ENCODE results near the gene COASY.
"Not testable (repeated sequence)": the region's sequence is repeated elsewhere in the genome, so short reads cannot be mapped to it uniquely, and the experiment has no call there.

Gene COASY

DNA sequence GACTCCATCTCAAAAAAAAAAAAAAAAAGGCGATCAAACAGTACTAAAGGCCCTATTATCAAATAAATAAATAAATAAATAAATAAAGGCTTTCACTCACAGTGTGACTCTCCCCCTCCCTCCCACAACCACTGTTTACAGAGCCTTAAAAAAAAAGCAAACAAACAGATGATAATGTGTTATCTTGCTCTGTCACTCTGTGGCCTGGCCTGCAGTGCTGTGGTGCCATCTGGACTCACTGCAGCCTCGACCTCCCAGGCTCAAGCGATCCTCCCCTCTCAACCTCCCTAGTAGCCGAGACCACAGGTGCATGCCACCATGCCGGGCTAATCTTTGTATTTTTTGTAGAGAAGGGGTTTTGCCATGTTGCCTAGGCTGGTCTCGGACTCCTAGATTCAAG lies 34.0 kb upstream of the COASY start:
- DNase-seq: no peak
- in situ Hi-C loops (cut with MboI; ENCODE audit: low pct_unique_long_range_greater_than_20kb, low sequenced_read_pairs): no loop called here

- in situ Hi-C loops (cut with MboI; ENCODE audit: low pct_unique_long_range_greater_than_20kb, low sequenced_read_pairs): no loop called here
- DNase-seq: no peak
These were observed 32.9 kb upstream of the COASY start for GRCh38 chr17:42529061-42529460.

DNA sequence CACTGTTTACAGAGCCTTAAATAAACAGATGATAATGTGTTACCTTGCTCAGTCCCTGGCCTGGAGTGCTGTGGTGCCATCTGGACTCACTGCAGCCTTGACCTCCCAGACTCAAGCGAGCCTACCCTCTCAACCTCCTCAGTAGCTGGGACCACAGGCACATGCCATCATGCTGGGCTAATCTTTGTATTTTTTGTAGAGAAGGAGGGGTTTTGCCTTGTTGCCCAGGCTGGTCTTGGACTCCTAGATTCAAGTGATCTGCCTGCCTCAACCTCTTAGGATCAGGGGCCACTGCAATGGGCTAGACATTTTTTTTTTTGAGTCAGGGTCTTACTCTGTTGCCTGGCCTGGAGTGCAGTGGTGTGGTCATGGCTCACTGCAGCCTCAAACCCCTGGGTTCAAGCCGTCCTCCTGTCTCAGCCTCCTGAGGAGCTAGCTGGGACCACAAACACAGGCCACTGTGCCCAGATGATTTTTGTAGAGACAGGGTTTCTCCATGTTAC lies 30.9 kb upstream of the COASY start:
- in situ Hi-C loops (cut with MboI; ENCODE audit: low pct_unique_long_range_greater_than_20kb, low sequenced_read_pairs): no loop called here
- no peak for DNase-seq

DNA sequence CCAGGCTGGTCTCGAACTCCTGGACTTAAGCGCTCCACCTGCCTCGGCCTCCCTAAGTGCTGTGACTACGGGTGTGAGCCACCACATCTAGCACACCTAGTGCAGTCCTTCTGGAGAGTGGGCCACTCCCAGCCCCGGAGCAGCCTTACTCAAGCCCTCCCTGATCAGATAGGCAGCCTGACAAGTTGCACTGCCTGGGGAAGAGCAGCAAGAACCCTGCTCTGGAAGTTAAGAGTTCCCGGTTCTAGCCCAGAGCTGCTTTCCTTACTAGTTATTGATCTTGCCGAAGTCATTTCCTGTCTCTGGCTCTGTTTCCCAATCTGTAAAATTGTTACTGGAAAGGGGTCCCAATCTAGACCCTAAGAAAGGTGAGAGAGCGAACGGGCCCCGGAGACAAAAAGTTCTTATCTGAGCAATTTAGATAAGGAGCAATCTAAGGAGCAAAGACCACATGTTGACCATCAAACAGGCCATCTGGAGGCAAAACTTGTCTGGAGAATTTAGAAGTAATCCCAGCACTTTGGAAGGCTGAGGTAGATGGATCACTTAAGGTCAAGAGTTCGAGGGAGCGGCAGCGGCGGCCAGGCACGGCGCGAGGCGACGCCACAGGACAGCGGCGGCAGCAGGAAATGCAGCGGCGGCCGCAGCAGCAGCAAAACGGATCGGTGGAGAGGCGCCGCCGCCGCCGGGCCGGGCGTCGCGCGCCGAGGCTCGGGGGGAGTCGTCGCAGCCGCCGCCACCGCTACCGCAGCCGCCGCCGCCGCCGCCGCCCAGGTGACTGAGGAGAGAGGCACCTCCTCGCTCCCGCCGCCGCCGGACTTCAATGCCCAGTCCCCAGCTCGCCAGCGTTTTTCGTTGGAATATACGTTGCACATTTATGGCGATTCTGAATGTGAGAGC lies 30.2 kb upstream of the COASY start:
- peak; percentile 58 for DNase-seq
- in situ Hi-C loops (cut with MboI; ENCODE audit: low pct_unique_long_range_greater_than_20kb, low sequenced_read_pairs): no loop called here

DNA sequence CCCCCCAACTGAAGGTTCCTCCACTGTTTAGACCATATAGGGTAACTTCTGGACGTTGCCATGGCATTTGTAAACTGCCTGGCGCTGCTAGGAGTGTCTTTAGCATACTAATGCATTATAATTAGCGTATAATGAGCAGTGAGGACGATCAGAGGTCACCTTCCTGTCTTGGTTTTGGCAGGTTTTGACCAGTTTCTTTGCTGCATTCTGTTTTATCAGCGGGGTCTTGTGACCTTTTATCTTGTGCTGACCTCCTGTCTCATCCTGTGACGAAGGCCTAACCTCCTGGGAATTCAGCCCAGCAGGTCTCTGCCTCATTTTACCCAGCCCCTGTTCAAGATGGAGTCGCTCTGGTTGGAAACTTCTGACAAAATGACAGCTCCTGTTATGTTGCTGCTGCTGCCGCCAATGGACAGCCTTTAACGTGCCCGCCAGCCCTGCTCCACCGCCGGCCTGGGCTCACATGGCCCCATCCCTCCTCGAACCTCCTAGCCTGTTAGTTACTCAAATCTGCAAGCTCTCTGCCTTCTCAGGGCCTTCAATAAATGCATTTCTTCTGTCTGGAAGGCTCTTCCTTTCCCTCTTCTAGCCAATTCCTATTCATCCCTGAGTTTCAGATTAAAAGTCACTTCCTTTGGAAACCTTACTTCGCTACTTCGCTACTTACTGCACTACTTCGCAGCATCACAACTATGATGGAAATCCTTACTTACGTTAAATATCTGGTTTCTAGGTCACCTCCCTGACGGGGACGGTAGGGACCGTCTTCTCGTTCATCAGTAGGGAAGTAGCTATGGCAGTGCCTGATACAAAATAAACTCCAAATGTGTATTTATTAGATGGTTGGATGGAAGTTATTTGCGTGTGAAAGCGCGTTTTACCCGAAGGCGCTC lies 26.5 kb upstream of the COASY start:
- in situ Hi-C loops (cut with MboI; ENCODE audit: low pct_unique_long_range_greater_than_20kb, low sequenced_read_pairs): no loop called here
- no peak for DNase-seq

DNA sequence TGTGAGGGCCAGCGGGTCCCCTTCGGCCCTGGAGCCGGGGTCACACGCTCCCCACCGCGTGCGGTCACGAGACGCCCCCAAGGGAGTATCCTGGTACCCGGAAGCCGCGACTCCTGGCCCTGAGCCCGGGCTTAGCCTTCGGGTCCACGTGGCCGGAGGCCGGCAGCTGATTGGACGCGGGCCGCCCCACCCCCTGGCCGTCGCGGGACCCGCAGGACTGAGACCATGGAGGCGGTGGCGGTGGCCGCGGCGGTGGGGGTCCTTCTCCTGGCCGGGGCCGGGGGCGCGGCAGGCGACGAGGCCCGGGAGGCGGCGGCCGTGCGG lies 25.9 kb upstream of the COASY start, which contains the start of gene NAGLU:
NAGLU (plus strand) TSS at position 194 of the 324 bp plus-strand sequence; CDS start at position 226, 32 bp downstream.
- DNase-seq: peak; percentile 89
- in situ Hi-C loops (cut with MboI; ENCODE audit: low pct_unique_long_range_greater_than_20kb, low sequenced_read_pairs): no loop called here

DNA sequence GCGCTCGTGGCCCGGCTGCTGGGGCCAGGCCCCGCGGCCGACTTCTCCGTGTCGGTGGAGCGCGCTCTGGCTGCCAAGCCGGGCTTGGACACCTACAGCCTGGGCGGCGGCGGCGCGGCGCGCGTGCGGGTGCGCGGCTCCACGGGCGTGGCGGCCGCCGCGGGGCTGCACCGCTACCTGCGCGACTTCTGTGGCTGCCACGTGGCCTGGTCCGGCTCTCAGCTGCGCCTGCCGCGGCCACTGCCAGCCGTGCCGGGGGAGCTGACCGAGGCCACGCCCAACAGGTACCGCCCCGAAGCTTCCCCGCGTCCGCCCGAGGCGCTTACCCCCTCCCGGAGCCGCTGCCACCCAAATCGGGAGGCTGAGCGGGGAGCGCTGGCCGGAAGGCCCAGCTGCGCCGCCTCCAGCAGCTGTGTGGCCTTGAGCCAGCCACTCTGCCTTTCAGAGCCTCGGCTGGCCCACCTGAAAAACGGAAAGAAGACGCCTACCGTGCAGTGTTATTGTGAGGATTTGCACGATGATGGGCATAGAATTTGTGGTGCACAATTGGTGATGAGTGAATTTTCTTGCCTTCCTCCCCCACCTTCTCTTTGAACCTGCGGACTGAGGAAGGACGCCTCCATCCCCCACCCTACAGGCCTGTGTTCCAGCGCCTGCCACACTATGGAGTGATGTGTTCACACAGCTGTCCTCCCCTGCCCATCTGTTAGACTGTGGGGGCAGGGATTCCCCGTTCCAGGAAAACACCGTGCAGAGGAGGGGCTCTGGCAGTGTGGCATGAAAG lies 25.4 kb upstream of the COASY start:
- peak; percentile 69 for DNase-seq
- in situ Hi-C loops (cut with MboI; ENCODE audit: low pct_unique_long_range_greater_than_20kb, low sequenced_read_pairs): no loop called here

DNA sequence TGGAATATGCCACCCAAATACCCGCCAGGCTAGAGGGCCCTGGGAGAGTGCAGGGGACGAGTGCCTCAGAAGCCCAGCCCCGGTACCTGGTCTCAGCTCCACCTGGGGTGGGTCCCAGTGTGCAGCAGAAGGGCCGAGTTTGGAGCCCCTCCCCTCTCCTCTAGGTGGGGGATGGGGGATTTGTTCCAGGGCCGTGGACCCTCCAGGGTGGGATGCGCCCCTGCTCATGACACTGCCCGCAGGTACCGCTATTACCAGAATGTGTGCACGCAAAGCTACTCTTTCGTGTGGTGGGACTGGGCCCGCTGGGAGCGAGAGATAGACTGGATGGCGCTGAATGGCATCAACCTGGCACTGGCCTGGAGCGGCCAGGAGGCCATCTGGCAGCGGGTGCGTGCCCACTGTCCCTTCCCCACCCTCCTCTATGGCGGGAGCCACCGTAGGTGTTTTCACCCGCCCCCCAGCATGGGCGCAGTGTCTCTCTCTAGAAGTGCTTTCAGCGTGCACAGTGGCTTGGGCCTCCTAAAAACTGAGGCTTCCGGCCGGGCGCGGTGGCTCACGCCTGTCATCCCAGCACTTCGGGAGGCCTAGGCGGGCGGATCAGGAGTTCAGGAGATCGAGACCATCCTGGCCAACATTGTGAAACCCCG lies 24.7 kb upstream of the COASY start:
- DNase-seq: no peak

GRCh38 chr17:42537826-42538451 lies 24.0 kb upstream of the COASY start:
- DNase-seq: no peak
- in situ Hi-C loops (cut with MboI; ENCODE audit: low pct_unique_long_range_greater_than_20kb, low sequenced_read_pairs): no loop called here

More for the DNA sequence above, 24.7 kb upstream of the COASY start:
- in situ Hi-C loops (cut with MboI; ENCODE audit: low pct_unique_long_range_greater_than_20kb, low sequenced_read_pairs): no loop called here

- in situ Hi-C loops (cut with MboI; ENCODE audit: low pct_unique_long_range_greater_than_20kb, low sequenced_read_pairs): no loop called here
- DNase-seq: no peak
These were observed 23.5 kb upstream of the COASY start for GRCh38 chr17:42538482-42538881.

GRCh38 chr17:42540558-42540957 lies 21.4 kb upstream of the COASY start:
- DNase-seq; in situ Hi-C loops (cut with MboI; ENCODE audit: low pct_unique_long_range_greater_than_20kb, low sequenced_read_pairs): not testable (repeated sequence)

- in situ Hi-C loops (cut with MboI; ENCODE audit: low pct_unique_long_range_greater_than_20kb, low sequenced_read_pairs): no loop called here
- no peak for DNase-seq
These were observed 20.7 kb upstream of the COASY start for GRCh38 chr17:42541041-42541833.

DNA sequence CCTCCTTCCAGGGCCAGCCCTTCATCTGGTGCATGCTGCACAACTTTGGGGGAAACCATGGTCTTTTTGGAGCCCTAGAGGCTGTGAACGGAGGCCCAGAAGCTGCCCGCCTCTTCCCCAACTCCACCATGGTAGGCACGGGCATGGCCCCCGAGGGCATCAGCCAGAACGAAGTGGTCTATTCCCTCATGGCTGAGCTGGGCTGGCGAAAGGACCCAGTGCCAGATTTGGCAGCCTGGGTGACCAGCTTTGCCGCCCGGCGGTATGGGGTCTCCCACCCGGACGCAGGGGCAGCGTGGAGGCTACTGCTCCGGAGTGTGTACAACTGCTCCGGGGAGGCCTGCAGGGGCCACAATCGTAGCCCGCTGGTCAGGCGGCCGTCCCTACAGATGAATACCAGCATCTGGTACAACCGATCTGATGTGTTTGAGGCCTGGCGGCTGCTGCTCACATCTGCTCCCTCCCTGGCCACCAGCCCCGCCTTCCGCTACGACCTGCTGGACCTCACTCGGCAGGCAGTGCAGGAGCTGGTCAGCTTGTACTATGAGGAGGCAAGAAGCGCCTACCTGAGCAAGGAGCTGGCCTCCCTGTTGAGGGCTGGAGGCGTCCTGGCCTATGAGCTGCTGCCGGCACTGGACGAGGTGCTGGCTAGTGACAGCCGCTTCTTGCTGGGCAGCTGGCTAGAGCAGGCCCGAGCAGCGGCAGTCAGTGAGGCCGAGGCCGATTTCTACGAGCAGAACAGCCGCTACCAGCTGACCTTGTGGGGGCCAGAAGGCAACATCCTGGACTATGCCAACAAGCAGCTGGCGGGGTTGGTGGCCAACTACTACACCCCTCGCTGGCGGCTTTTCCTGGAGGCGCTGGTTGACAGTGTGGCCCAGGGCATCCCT lies 18.5 kb upstream of the COASY start:
- in situ Hi-C loops (cut with MboI; ENCODE audit: low pct_unique_long_range_greater_than_20kb, low sequenced_read_pairs): no loop called here
- DNase-seq: no peak

GRCh38 chr17:42544874-42545283 lies 17.1 kb upstream of the COASY start:
- in situ Hi-C loops (cut with MboI; ENCODE audit: low pct_unique_long_range_greater_than_20kb, low sequenced_read_pairs): no loop called here
- no peak for DNase-seq

- DNase-seq; in situ Hi-C loops (cut with MboI; ENCODE audit: low pct_unique_long_range_greater_than_20kb, low sequenced_read_pairs): not testable (repeated sequence)
These were observed 16.0 kb upstream of the COASY start for GRCh38 chr17:42545755-42546505.

- in situ Hi-C loops (cut with MboI; ENCODE audit: low pct_unique_long_range_greater_than_20kb, low sequenced_read_pairs): no loop called here
- no peak for DNase-seq
These were observed 14.9 kb upstream of the COASY start for GRCh38 chr17:42547001-42547461.

Measured in KBM-7 (cell line).